Heart left ventricle (tissue), 16 donors: ENCODE measurements around the gene TULP4. TPM values are rescaled to one million over a fixed set of nuclear protein-coding genes. Genes with fewer than 3 reads are reported as not detected.

ENCODE experiments used
- ATAC-seq, 4 donors: fragments of 200-7000 bp; cut with Tn5 transposase; one replicate each; pipeline ENCODE4 v1.9.1; 2020 to 2022; ENCODE audit warnings: moderate library complexity in 4 of 4, mild to moderate bottlenecking in 3 of 4, moderate number of reproducible peaks in 1 of 4
- DNase-seq, 5 donors: peaks; one replicate each; pipeline ENCODE4 v3.0.0-alpha.2; 2020
- H3K27ac ChIP-seq, 12 donors: fragments of 200-600 bp; sonication (generic) in 4 of 12; one replicate each; pipeline versions ENCODE4 v1.5.0 to v1.8.0; 2016 to 2022; ENCODE audit warnings: mild to moderate bottlenecking in 2 of 12
- H3K27me3 ChIP-seq, 9 donors: fragments of 200-600 bp; sonication (generic) in 2 of 9; one replicate each; pipeline versions ENCODE4 v1.5.1 to v1.8.0; 2016 to 2022; ENCODE audit warnings: mild to moderate bottlenecking in 3 of 9
- H3K36me3 ChIP-seq, 9 donors: fragments of 200-600 bp; sonication (generic) in 2 of 9; one replicate each; pipeline versions ENCODE4 v1.5.0 to v1.8.0; 2018 to 2022; ENCODE audit warnings: mild to moderate bottlenecking in 2 of 9
- H3K4me1 ChIP-seq, 12 donors: fragments of 200-600 bp; sonication (generic) in 4 of 12; one replicate each; pipeline versions ENCODE4 v1.5.0 to v1.8.0; 2016 to 2022; ENCODE audit warnings: mild to moderate bottlenecking in 3 of 12
- H3K4me3 ChIP-seq, 12 donors: fragments of 200-600 bp; sonication (generic) in 4 of 12; one replicate each; pipeline versions ENCODE4 v1.5.0 to v1.8.0; 2017 to 2022; ENCODE audit warnings: mild to moderate bottlenecking in 9 of 12, moderate library complexity in 4 of 12
- H3K9me3 ChIP-seq, 12 donors: fragments of 200-600 bp; sonication (generic) in 4 of 12; one replicate each; pipeline versions ENCODE4 v1.5.0 to v1.8.0; 2016 to 2022; ENCODE audit warnings: mild to moderate bottlenecking in 1 of 12
- POLR2A ChIP-seq, 2 donors: fragments of 450-650 bp; IDR thresholded peaks; one replicate each; pipeline ENCODE4 v1.6.1; 2017; ENCODE audit warnings: antibody characterized with exemption in 2 of 2, mild to moderate bottlenecking in 2 of 2, moderate library complexity in 2 of 2
- WGBS, 4 donors: extraction: QIAGEN DNeasy Blood & Tissue Kit in 2 of 4; methylation state at CpG; one replicate each; pipeline versions ENCODE4 v1.1.5 to v1.1.7; 2013 to 2018; 5-methylcytosine and 5-hydroxymethylcytosine counted together
- intact Hi-C, 10 donors: fragments of 100-400 bp; cut with DNase I; formaldehyde crosslinking; loops; one replicate each; pipeline versions ENCODE4 v1.11.1 to v1.14.2; 2022
- polyA plus RNA-seq, 2 donors: library from polyadenylated mRNA; stranded (reverse); fragments of 200-250 nt; gene quantifications; one replicate each; pipeline ENCODE4 v1.2.3, GENCODE V29; 2013
- total RNA-seq, 9 donors: library from RNA; depleted of rRNA in 2 of 9; stranded (reverse); fragments of >200 nt in 2 of 9; fragmentation: NEBNext Ultra II Directional in 3 of 9; extraction: Animal tissue kit (Norgen Biotek cat#: 25700) in 3 of 9; gene quantifications; one replicate each; pipeline versions ENCODE4 v1.1.0 to v1.2.4, GENCODE V29; 2016 to 2023
- TF ChIP-seq, protein P1 (sequence below), 12 donors: fragments of 200-600 bp; sonication (generic) in 4 of 12; IDR thresholded peaks; one replicate each; pipeline versions ENCODE4 v1.5.0 to v1.8.0; 2018 to 2022; ENCODE audit warnings: antibody characterized with exemption in 12 of 12, mild to moderate bottlenecking in 5 of 12
- donor health status: ischemic (EF 13 %, LVEDD 7.1; RV severe dilation, severe dysfunction).
- donor health status: healthy with polysubstance abuse.
- donor health status: DM: no; HTN: yes; CAD: no.
- donor health status: DM: no; HTN: no; CAD: no.
- donor health status: ischemic (EF 25% LVEDD 6.9; RV normal size, moderate dysfunction).
- donor health status: ischemic (EF 25% LVEDD 5.7; RV mildly dilated, moderate dysfunction).
- donor health status: healthy.
- donor health status: DM: yes; HTN: yes; CAD: no.
- donor health status: ischemic (EF 35%, LVEDD 5.7; RV mildly dilated, moderate dysfunction).
- donor health status: nonischemic (EF 11% LVEDD 7.7; RV severe dilation, severe dysfunction).
- donor health status: DM: yes; HTN: yes; CAD: no.
- donor health status: PGD.
- donor health status: ischemic (EF 29% LVEDD 5.4; RV normal size, mild dysfunction).
- donor health status: nonischemic (EF 23%, LVEDD 6.1; RV moderate dilation, normal function).

TULP4 gene
- total and polyA plus RNA-seq, 11 donors: 9.6 to 134 (median 93.0) TPM

- DNase-seq (no peak), ATAC-seq (no peak)
- peaks cover 0 to 9% (median 0%) of the 10 kb centered on the region in 12 donors for H3K9me3 ChIP-seq
- H3K36me3 ChIP-seq: peaks cover 0 to 66% (median 32%) of the 10 kb centered on the region in 9 donors
- WGBS, 4 donors: 86 to 89% (median 88%) methylated on average over 2 of the region's 2 CpGs
- intact Hi-C loops: no loop called here
- H3K4me1 ChIP-seq: peaks cover 0 to 3% (median 0%) of the 10 kb centered on the region in 12 donors
- no peak for TF ChIP-seq POLR2A (IDR thresholded peaks at IDR 0.05)
- TF ChIP-seq, protein P1, sequence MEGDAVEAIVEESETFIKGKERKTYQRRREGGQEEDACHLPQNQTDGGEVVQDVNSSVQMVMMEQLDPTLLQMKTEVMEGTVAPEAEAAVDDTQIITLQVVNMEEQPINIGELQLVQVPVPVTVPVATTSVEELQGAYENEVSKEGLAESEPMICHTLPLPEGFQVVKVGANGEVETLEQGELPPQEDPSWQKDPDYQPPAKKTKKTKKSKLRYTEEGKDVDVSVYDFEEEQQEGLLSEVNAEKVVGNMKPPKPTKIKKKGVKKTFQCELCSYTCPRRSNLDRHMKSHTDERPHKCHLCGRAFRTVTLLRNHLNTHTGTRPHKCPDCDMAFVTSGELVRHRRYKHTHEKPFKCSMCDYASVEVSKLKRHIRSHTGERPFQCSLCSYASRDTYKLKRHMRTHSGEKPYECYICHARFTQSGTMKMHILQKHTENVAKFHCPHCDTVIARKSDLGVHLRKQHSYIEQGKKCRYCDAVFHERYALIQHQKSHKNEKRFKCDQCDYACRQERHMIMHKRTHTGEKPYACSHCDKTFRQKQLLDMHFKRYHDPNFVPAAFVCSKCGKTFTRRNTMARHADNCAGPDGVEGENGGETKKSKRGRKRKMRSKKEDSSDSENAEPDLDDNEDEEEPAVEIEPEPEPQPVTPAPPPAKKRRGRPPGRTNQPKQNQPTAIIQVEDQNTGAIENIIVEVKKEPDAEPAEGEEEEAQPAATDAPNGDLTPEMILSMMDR (IDR thresholded peaks at IDR 0.05): no peak
- H3K27ac ChIP-seq: no peak overlapping the region
- no peaks in the 10 kb centered on the region for H3K27me3 ChIP-seq
- H3K4me3 ChIP-seq: no peak overlapping the region
Measured at GRCh38 chr6:158460602-158461169, 148.4 kb downstream of the TULP4 start.

DNA sequence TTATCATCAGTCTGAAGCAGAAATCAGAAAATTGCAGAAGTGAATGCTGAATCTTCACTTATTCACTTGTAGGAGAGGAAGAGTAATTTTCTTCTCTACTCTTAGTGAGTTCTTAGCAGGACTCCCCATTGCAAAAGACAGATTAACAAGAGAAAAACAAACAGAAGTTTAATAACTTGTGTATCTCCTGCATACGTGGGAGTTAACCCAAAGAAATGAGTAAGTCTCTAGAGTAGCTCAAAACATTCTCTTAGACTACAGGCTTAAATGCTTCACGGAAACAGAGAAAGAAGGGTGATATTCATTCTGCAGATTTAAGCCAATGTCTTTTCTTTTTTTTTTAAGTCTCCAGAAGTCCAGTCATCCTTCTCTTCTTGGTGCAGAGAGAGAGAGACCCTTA, 149.7 kb downstream of the TULP4 start:
- TF ChIP-seq POLR2A (IDR thresholded peaks at IDR 0.05): no peak
- TF ChIP-seq, protein P1 (IDR thresholded peaks at IDR 0.05): no peak
- peaks cover 0 to 5% (median 0%) of the 10 kb centered on the region in 12 donors for H3K4me1 ChIP-seq
- WGBS, 4 donors: 82 to 89% (median 89%) methylated on average over 2 of the region's 2 CpGs
- no peak for ATAC-seq
- no peak overlapping the region for H3K4me3 ChIP-seq
- H3K9me3 ChIP-seq: peaks cover 0 to 9% (median 0%) of the 10 kb centered on the region in 12 donors
- no peaks in the 10 kb centered on the region for H3K27me3 ChIP-seq
- peaks cover 0 to 61% (median 33%) of the 10 kb centered on the region in 9 donors for H3K36me3 ChIP-seq
- intact Hi-C loops: no loop called here
- H3K27ac ChIP-seq: no peak overlapping the region
- no peak for DNase-seq

GRCh38 chr6:158464483-158464882, 152.2 kb downstream of the TULP4 start:
- no peak for DNase-seq
- 90 to 93% (median 92%) methylated on average over 9 of the region's 9 CpGs for whole genome bisulfite sequencing, 4 donors
- intact Hi-C loops: no loop called here
- ATAC-seq: no peak
- H3K9me3 ChIP-seq: peaks cover 0 to 9% (median 0%) of the 10 kb centered on the region in 12 donors
- no peaks in the 10 kb centered on the region for H3K27me3 ChIP-seq
- no peak overlapping the region for H3K4me3 ChIP-seq
- TF ChIP-seq POLR2A (IDR thresholded peaks at IDR 0.05): no peak
- TF ChIP-seq, protein P1 (IDR thresholded peaks at IDR 0.05): no peak
- peaks cover 0 to 5% (median 0%) of the 10 kb centered on the region in 12 donors for H3K4me1 ChIP-seq
- H3K36me3 ChIP-seq: peaks cover 0 to 53% (median 22%) of the 10 kb centered on the region in 9 donors
- H3K27ac ChIP-seq: peak overlapping the region in 1 of 12 donors; percentile 19

- 62 to 80% (median 67%) methylated on average over 2 of the region's 2 CpGs for WGBS, 4 donors
- TF ChIP-seq POLR2A (IDR thresholded peaks at IDR 0.05): no peak
- TF ChIP-seq, protein P1 (IDR thresholded peaks at IDR 0.05): no peak
- no peaks in the 10 kb centered on the region for H3K27me3 ChIP-seq
- H3K27ac ChIP-seq: no peak overlapping the region
- H3K4me3 ChIP-seq: no peak overlapping the region
- intact Hi-C loops: no loop called here
- DNase-seq (no peak), ATAC-seq (no peak)
- peaks cover 0 to 5% (median 0%) of the 10 kb centered on the region in 12 donors for H3K4me1 ChIP-seq
- H3K9me3 ChIP-seq: peaks cover 0 to 9% (median 0%) of the 10 kb centered on the region in 12 donors
- H3K36me3 ChIP-seq: peaks cover 0 to 49% (median 22%) of the 10 kb centered on the region in 9 donors
Measured at GRCh38 chr6:158465257-158465656, 153.0 kb downstream of the TULP4 start.
